ENCODE measurements around the gene FSTL1.

Gene FSTL1, protein sequence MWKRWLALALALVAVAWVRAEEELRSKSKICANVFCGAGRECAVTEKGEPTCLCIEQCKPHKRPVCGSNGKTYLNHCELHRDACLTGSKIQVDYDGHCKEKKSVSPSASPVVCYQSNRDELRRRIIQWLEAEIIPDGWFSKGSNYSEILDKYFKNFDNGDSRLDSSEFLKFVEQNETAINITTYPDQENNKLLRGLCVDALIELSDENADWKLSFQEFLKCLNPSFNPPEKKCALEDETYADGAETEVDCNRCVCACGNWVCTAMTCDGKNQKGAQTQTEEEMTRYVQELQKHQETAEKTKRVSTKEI

DNA sequence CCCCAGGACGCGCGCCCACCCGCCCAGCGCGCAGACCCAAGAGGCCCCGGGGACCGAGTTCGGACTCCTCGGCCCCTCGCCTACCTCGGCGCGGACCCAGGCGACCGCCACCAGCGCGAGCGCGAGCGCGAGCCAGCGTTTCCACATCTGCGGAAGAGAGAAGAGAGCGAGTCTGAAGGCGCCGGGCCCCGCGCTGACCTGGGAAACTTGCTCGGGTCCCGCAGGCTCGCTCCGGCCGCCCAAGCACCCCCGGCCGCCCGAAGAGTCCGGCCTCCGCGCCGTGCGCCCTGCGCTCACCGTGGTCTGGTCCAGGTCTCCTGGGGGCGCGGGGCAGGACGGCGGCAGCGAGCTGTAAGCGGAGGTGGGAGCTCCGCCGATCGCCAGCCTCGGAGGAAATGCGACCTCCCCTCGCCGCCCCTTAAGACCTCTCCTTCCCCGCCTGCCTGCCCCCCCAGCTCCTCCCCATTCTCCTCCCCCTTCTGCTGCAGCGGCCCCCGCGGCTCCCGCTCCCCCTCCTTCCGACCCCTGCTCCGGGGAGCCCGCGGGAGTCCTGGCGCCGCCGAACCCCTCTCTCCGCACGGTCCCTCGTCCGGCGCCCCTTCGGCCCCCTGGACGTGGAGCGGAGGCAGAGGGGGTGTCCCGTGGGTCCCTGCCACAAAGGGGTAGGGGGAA lies at the start of gene FSTL1:
Gene FSTL1 (minus strand): TSS at position 393 of the 672 bp plus-strand sequence. CDS start 246 bp downstream, at position 147.
- peak in 26 of 56 donors; percentile 2 to 50 (median 16) for DNase-seq

DNA sequence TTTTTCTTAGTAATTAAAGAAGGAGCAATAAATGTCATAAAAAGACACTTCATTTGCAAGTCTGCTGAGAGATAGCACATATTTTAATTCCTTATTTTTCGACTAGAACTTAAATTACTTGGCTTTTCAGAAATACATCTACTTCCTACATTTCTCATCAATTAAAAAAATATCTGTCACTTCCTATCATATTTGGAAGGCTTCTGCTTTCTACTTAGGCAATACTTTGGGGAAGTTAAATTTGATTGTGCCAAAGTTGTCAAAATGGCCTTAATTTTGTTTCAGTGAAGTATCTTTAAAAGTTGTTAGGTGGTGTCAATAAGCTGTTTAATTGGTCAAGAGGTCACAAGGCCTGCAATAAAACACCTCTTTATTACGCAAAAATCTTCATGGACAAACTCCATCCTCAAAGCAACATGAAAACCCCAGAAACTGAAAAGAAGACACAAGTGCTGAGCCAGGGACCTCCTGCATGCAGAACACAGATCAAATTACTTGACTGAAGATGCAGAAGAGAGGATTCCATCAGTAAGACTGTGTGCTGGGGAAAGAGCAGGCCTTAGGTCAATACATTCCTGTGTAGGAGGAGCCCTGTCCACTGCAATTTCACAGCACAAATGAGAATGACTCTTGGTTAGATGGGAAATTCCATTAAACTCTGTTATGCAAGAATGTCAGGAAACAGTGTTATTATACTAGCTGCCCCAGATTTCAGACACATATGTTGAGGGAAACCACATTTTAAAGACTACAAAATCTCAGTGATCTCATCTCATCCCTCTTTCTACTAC lies 48.0 kb upstream of the FSTL1 start:
- DNase-seq: no peak

DNA sequence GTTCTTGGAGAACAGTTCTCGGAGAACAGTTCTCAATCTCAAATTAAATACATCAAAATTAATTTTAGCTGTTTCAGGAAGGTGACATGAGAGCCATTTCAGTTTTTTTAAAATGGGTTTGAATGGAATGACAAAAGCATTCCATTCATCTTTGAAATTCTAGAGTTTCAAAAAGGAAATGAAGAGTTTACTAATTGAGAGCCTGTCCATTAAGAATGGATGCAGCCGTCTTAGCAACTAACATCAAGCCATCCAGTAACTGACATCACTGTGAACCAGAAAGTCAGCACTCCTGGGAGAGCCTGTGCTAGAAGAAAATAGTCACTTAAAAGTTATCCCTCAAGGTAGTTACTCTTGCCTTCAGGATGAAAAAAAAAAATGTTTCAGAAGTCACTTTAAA lies 47.0 kb upstream of the FSTL1 start:
- DNase-seq: no peak

DNA sequence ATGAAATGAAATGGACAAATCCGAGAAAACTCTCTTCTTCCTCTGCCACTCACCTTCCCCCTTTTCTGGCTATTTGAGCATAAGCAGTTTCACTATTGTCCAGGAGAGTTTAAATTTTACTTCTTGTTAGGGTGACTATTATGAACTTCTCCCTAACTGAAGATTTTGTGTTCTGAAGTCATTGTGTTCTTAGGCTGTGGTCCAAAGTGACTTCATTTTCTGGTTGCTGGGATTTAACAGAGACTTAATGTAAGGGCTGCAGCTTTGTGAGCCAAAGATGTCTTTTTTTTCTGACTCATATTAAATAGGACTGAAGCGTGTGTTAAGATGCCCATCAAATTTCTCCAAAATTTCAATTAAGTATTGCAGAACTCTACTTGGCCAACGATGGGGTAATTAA lies 46.5 kb upstream of the FSTL1 start:
- DNase-seq: no peak

DNA sequence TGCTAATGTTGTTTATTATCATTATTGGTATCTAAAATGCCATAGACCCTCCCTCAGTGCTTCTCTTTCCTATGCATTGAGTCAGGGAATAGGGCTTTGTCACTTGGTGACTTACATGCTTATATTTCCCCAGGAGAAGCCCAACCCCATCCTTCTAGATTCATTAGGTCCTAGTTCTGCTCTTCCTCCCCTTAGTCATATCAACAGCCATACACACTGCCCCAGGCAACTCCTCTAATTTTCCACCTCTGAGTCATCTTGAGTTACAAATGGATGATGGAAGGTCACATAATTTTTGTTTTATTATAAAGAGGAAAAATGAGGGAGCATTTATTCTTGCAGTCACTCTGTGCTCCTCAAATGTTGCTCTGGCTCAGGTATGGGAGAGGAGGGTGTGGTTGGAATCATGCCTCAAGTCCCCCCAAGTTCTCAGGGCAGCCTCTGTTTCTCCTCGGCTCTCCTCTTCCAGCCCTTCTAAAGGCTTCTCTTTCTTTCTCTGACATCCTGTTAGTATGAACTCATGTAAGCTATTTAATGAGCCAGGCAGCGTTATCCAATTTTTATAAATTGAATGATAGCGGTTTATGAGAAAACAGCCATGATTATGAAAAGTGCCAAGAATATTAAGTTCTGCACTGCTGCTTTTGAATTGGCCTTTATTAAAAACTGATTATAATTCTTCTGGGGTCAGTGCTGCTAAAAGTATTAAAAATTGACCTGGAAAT lies 45.6 kb upstream of the FSTL1 start:
- DNase-seq: no peak

DNA sequence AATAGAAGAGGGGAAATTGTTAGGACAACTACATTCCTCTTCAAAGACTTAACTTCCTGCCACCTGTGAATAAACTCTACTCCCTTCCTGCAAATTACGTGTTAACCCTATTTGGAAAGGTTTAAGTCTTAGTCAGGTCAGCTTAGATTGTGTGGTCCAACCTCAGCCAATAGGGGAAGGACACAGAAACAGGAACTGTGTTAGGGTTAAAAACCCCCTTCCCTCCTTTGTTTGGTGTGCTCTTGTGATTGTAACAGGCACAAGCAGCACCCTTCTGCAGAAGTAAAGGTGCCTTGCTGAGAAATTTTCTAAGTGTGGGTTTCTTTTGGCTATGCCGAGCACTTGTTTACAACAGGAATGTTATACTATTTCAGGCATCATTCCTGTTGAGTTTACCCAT lies 45.0 kb upstream of the FSTL1 start:
- no peak for DNase-seq

DNA sequence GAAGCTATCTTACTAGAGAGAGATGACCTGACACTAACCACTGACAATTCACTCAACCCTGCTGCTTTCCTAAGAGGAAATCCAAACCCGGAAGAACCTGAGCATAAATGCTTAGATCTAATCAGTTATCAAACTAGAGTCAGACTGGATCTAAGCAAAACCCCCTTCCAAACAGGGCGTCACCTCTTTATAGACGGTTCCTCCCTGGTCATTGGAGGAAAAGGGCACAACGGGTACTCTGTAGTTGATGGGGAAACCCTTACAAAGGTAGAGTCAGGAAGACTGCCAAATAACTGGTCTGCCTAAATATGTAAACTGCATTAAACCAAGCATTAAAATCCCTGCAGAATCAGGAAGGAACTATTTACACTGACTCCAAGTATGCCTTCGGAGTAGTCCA lies 41.3 kb upstream of the FSTL1 start:
- no peak for DNase-seq

DNA sequence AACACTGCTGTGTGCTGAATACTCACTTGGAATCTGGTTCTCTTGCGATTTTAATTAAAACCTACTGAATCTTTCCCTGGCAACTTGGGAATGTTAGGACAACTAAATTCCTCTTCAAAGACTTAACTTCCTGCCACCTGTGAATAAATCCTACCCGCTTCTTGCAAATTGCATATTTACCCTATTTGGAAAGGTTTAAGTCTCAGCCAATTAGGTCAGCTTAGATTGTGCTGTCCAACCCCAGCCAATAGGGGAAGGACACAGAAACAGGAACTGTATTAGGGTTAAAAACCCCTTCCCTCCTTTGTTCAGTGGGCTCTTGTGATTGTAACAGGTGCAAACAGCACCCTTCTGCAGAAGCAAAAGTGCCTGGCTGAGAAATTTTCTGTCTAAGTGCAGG lies 38.6 kb upstream of the FSTL1 start:
- DNase-seq: no peak

DNA sequence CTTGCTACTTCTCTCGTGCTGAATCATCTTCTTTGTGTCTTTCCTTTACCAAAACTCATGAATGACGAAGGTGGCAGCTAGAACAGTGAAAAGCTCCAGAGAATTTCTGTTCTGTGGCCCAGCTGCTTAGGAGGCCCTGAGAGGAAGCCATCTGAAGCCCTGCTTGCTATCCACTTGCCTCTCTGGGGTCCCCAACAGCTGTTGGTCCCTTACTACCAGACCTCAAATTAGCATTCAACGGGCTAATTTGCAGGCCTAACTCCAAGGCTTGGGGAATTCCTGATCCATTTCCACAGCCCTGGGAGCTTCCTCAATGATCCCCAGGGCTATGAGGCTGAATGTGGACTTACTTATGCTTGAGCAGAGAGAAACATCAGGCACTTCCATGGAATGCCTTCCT lies 37.5 kb upstream of the FSTL1 start:
- no peak for DNase-seq

DNA sequence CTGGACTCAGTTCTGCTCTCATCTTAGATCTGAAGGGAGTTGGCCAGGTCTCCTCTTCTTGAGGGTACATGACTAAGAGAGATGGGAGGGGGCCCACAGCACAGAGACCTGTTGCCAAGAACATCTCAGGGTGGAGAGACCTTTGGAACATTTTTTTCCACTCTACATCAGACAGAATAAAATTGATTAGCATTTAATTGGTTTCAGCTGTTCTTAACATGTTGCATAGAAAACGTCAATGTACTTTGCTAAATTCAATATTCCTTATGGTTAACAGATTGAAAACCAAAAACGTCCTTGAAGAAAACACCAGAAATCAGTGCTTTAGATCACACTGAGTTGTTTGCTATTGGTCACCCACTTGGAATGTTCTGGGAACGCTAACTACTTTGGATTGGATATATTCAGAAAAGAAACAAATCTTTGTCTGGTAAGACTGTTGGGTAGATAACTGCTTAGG lies 36.4 kb upstream of the FSTL1 start:
- DNase-seq: no peak

DNA sequence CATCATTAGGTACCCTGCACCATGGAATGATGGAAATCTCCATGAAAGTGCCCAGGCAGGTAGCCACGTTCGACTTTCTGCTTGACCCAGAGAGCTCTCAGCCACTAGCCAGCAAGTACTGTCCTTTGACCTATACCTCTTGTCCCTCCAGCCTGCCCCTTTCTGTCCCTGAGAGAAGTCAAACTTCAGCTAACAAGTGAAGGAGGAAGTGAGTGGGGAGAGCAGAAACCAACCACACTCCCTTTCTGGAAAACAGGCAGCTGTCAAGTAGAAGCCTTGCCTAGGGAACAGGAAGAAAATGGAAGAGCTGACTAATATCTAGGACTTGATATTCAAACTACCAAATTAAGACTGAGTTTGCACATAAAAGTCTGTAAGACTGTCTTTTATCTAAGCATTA lies 30.3 kb upstream of the FSTL1 start:
- no peak for DNase-seq

DNA sequence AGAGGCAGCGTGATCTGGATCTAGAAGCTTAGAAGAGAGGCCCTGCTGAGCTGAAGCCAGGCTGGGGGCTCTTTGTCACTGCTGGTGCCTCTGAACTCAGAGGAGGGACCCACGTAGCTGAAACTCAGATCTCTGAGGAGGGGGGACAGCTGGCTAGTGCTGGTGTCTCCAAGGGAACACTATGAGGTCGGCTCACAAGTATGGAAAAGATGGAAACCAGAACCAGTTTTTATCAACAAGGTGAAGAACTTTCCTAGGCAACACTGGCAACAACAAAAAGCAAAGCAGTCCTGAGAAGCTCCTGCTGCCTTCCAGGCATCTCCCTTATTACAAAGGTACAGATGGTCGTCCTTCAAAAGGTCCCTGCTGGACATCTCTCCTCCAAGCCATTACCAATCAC lies 27.0 kb upstream of the FSTL1 start:
- DNase-seq: no peak

DNA sequence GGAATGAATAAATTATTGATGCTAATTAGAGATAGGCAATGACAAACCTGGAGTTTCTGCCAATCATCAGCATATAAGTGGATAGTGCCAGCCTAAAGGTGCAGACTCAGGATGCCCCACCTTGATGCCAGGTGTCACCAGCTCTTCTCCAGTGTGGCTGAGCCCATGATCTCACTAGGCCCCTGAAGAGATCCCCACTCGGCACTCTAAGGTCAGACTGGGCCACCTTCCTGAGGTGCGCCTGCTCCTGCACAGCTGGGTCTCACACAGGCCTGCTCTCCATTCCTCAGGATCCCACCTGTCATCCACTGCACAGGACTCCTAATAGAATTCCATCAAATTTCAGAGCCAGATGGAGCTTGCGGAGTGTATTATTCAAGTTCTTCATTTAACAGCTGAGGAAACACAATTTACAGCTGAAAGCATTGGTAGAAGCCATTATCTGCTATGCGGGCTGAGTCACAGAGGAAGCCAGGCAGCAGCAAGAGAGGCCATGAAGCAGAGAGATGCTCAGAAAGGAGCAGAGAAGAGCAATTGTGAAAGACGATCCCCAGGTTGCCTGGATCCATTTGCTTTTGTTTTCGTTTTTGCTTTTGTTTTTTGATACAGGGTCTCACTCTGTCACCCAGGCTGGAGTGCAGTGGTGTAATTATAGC lies 25.1 kb upstream of the FSTL1 start:
- DNase-seq: no peak

DNA sequence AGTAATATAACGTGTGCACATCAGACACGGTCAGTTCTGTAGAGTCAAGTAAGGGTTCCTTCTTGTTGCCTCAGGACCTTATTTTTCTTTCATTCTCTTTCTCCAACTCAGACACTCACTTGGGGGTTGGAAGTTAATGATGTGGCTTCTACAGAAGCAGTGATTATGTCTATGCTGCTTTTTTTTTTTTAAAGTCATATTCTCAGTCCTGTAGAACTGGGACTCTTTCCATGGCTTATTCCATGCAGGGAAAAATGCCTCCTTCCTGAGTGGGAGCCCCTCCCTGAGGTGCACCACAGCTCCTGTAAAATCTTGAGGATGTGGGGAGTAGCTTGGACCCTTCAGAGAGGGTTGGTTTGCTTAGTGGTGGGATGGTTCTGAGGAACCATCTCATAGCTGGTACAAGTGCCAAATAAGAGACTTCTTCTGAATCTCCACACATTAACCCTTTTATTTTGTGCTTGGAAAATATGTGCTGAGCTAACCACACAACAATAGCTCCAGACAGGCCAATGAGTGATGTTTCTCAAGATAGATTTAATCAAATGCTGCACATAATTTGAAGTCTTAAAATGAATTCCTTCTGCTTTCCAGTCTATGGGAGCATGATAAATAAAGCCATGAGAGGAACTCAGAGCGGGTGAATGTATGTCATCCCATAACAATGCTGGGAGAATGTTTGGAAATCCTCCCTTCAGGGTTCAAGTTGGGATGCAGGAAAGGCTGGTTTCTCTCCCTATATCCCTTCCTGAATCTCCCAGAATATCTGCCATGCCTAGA lies 23.3 kb upstream of the FSTL1 start:
- DNase-seq: no peak

DNA sequence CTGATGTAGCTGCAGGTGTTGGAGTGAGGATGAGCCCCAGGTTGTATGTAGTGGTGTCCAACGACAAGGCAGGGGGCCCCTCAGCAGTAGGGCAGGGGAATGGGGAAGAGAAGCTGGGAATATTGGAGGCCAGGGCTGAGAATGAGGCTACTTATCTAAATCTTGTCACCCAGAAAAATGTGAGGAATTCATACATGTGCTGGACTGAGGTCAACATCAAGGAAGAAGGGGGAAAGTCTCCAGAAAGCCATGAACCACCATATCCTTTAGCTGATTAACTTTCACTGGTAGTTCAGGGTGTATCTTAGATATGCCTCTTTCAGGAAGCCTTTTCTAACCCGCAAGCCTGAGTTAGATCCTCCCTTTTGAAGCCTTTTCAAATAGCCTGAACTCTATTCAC lies 22.6 kb upstream of the FSTL1 start:
- DNase-seq: no peak

DNA sequence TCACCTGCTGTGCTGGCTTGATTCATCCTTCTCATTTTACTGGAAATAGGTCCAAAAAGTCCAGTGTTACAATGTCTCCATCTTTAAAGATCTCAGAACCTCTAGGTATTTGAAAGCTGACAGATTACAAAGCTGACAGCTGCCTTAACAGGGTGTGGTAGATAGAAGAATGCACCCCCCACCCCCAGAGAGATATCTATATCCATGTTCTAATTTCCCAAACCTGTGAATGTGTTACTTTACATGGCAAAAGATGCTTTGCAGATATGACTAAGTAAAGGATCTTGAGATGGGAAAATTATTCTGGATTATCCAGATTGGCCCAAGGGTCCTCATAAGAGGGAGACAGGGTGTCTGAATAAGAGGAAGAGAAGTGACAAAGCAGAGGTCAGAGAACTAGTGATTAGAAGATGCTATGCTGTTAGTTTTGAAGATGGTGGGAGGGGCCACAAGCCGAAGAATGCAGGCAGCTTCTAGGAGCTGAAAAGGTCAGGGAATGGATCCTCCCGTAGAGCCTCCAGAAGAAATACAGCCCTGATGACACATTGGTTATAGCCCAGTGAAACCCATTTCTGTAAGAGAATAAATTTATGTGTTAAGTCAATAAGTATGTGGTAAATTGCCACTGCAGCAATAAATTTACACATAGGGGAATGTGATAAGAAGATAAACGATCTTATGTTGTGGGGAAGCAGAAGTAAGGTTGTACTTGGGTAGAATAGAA lies 21.5 kb upstream of the FSTL1 start:
- DNase-seq: no peak

DNA sequence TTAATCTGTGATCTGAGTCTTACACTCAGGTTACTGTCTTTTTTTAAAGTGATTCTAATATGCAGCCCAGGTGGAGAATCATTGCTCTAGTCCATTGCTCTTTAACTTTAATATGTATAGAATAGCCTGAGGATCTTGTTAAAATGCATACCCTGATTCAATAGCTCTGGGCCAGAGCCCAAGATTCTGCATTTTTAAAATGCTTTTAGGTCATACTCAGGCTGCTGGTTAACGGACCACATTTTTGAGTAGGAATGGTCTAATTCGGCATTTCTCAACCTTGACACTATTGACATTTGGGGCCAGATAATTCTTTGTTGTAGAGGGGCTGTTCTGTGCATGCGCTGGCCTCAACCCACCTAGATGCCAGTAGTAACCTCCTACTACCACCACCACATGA lies 20.9 kb upstream of the FSTL1 start:
- no peak for DNase-seq

DNA sequence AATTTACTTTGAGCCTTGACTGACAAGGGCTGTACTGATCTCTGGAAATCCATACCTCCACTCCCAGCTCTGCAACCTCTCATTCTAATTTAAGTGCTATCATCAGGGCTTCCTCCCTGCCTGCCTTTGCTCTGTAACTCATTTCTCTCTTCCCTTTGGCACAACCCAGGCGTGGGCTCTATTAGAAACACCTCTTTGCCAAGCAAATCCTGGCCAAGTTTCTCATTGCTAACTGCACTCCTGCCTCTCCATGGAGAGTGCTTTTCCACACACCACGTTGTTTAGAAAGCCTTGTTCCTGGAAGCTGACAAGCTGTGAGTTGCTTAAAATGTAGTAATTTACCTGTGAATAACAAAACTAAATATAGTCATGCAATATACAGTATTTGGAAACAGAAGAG lies 20.1 kb upstream of the FSTL1 start:
- peak in 21 of 56 donors; percentile 2 to 56 (median 17) for DNase-seq

DNA sequence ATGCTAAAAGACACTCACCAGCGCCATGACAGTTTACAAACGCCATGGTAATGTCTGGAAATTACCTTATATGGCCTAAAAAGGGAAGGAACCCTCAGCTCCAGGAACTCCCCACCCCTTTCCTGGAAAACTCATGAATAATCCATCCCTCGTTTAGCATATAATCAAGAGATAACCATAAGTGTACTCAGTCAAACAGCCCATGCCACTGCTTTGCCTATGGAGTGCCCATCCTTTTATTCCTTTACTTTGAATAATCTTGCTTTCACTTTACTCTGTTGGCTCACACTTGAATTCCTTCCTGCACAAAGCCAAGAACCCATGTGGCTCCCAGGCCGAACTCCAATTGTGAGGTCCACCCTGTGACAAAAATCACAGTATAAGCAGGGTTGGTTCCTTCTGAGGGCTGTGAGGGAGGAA lies 19.1 kb upstream of the FSTL1 start:
- DNase-seq: peak in 11 of 56 donors; percentile 1 to 31 (median 18)

DNA sequence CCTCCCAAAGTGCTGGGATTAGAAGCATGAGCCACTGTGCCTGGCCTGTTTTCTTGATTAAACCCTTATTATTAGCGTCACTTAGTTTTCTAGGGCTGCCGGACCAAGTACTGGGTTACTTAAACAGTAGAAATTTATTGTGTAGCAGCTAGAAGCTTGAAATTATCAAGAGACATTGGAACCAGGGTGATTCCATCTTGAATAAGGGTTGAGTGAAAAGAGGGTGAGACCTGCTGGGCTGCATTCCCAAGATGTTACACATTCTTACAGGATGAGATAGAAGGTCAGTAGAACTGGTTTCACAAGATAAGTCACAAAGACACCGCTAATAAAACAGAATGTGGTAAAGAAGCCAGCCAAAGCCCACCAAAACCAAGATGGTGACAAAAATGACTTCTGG lies 18.6 kb upstream of the FSTL1 start:
- no peak for DNase-seq

All from amygdala (tissue), 56 donors.